Epithelial cell of proximal tubule (primary cell): ENCODE results near the gene SOX21. TPM values are rescaled to one million over a fixed set of nuclear protein-coding genes. Genes with fewer than 3 reads are reported as not detected.

ENCODE experiments used
- DNase-seq: peaks from one replicate; pipeline ENCODE4 v3.0.0-alpha.2; 2011; ENCODE audit warnings: low read depth
- H3K4me3 ChIP-seq: 2 replicates; pipeline ENCODE4 v1.5.1; 2011; ENCODE audit warnings: low read depth, mild to moderate bottlenecking, low read length
- CTCF ChIP-seq: conservative IDR thresholded peaks from 2 replicates; pipeline ENCODE4 v1.5.1; 2012; ENCODE audit warnings: low read depth, mild to moderate bottlenecking, low read length
- total RNA-seq: library from RNA; depleted of rRNA; stranded (reverse); fragments of >200 nt; gene quantifications from 2 replicates; pipeline ENCODE4 v1.2.3, GENCODE V29; 2015

Gene SOX21
- 0.40 TPM in 1 of 2 replicates, not detected in the other for total RNA-seq

GRCh38 chr13:94712287-94712811 is at the start of gene SOX21:
Gene SOX21, minus strand, starts transcription at chr13:94712545. Its CDS starts 496 bp downstream, at chr13:94712049.
- TF ChIP-seq CTCF: no peak
- H3K4me3 ChIP-seq: no peak within 1 kb of the TSS
- DNase-seq: no peak

GRCh38 chr13:94761407-94761806 is 49.1 kb upstream of the SOX21 start:
- no peak overlapping the region for H3K4me3 ChIP-seq
- DNase-seq: no peak
- TF ChIP-seq CTCF: no peak

GRCh38 chr13:94759120-94759728 is 46.9 kb upstream of the SOX21 start:
- TF ChIP-seq CTCF: no peak
- H3K4me3 ChIP-seq: no peak overlapping the region
- DNase-seq: no peak

GRCh38 chr13:94758436-94758960 is 46.2 kb upstream of the SOX21 start:
- H3K4me3 ChIP-seq: no peak overlapping the region
- TF ChIP-seq CTCF: no peak
- no peak for DNase-seq

GRCh38 chr13:94753327-94753726 is 41.0 kb upstream of the SOX21 start:
- no peak overlapping the region for H3K4me3 ChIP-seq
- no peak for TF ChIP-seq CTCF
- no peak for DNase-seq

GRCh38 chr13:94749162-94749561 is 36.8 kb upstream of the SOX21 start:
- TF ChIP-seq CTCF: no peak
- DNase-seq: no peak
- H3K4me3 ChIP-seq: no peak overlapping the region

GRCh38 chr13:94739235-94739634 is 26.9 kb upstream of the SOX21 start:
- no peak for TF ChIP-seq CTCF
- DNase-seq: no peak

More at GRCh38 chr13:94739235-94739634, 26.9 kb upstream of the SOX21 start:
- no peak overlapping the region for H3K4me3 ChIP-seq
